Measurements from ENCODE around the gene PPP1R9A.

DNA sequence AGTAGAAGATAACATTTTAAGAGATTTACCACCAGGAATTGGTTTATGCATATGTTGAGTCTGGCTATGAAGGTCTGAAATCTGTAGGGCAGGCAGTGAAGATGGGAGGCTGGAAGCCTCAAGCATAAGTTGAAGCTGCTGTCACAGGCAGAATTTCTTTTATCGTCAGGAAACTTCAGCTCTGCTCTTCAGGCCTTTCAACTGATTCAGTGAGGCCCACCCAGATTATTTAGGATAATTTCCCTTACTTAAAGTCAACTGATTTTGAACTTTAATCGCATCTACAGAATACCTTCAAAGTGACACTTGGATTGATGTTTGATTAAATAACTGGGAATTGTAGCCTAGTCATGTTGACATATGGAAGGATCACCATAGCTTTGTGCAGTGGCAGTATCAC lies 190.5 kb downstream of the PPP1R9A start:
- TF ChIP-seq, protein P1, sequence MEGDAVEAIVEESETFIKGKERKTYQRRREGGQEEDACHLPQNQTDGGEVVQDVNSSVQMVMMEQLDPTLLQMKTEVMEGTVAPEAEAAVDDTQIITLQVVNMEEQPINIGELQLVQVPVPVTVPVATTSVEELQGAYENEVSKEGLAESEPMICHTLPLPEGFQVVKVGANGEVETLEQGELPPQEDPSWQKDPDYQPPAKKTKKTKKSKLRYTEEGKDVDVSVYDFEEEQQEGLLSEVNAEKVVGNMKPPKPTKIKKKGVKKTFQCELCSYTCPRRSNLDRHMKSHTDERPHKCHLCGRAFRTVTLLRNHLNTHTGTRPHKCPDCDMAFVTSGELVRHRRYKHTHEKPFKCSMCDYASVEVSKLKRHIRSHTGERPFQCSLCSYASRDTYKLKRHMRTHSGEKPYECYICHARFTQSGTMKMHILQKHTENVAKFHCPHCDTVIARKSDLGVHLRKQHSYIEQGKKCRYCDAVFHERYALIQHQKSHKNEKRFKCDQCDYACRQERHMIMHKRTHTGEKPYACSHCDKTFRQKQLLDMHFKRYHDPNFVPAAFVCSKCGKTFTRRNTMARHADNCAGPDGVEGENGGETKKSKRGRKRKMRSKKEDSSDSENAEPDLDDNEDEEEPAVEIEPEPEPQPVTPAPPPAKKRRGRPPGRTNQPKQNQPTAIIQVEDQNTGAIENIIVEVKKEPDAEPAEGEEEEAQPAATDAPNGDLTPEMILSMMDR (optimal IDR thresholded peaks at IDR 0.05 in 1 of 3, IDR thresholded peaks at IDR 0.05 in 1 of 3, conservative IDR thresholded peaks at IDR 0.05 in 1 of 3; ENCODE audit: extremely low read depth in 1 of 3, insufficient read depth in 2 of 3, low read length in 3 of 3) = no peak
- TF ChIP-seq EZH2 (IDR thresholded peaks at IDR 0.05; ENCODE audit: low read length) = no peak

Data from keratinocyte (primary cell).